HepG2 (cell line): ENCODE results near the gene ZNF282. TPM values are rescaled to one million over a fixed set of nuclear protein-coding genes. Genes with fewer than 3 reads are reported as not detected.
"Not testable (repeated sequence)": the region's sequence is repeated elsewhere in the genome, so short reads cannot be mapped to it uniquely, and the experiment has no call there.

Experiments used
- ATAC-seq: fragments of 200-7000 bp; cut with Tn5 transposase; 3 replicates; pipeline ENCODE4 v1.9.1; 2020; ENCODE audit warnings: mild to moderate bottlenecking, moderate library complexity
- BruUV-seq: library from RNA; stranded (reverse); fragments of 400-500 nt; replicated peaks from 2 replicates; lab custom pipeline; 2021; lab: Mats Ljungman, UMichigan
- CTCF ChIA-PET: fragments of 300-600 bp; formaldehyde crosslinking; extraction: SDS; loops from one replicate; lab custom pipeline; 2021; ENCODE audit warnings: low total read pairs, inconsistent platforms, low intra/inter-chr PET ratio; lab: Yijun Ruan, JAX
- POLR2A ChIA-PET: fragments of 350-600 bp; sonication (Branson Sonifier 250); formaldehyde crosslinking; loops from one replicate; lab custom pipeline; 2020; ENCODE audit warnings: antibody characterized with exemption, inconsistent platforms; lab: Yijun Ruan, JAX
- DNase-seq: peaks from one replicate; pipeline ENCODE4 v3.0.0-alpha.2; 2015; ENCODE audit warnings: low spot score
- FAIRE-seq: peaks from 3 replicates; lab custom pipeline; 2011; peaks lifted over from hg19 to GRCh38; lab: Jason Lieb, UNC
- H2AFZ ChIP-seq: one replicate; pipeline ENCODE4 v1.6.1; 2011; ENCODE audit warnings: low read length, inconsistent platforms
- H3K27ac ChIP-seq: fragments of 300-600 bp; 3 replicates; pipeline ENCODE4 v1.8.0; 2011; ENCODE audit warnings: mixed run types, mild to moderate bottlenecking, mixed read lengths, low read length, inconsistent platforms; ENCODE audit not compliant: insufficient read depth; ENCODE audit errors: extremely low read length
- H3K27me3 ChIP-seq, 2 experiments: fragments of 200-600 bp in 1 of 2; 2 replicates in 1 of 2; 3 replicates in 1 of 2; pipeline versions ENCODE4 v1.6.0 to v1.8.0; 2011; ENCODE audit warnings: low read length in 2 of 2, mild to moderate bottlenecking in 2 of 2, moderate library complexity in 2 of 2, inconsistent platforms in 1 of 2; ENCODE audit not compliant: insufficient read depth in 2 of 2, control insufficient read depth in 1 of 2
- H3K36me3 ChIP-seq, 2 experiments: fragments of 200-600 bp in 1 of 2; replicated peaks in 1 of 2; 2 replicates in 1 of 2; 3 replicates in 1 of 2; pipeline versions ENCODE4 v1.5.1 to v1.8.0; 2011; ENCODE audit warnings: low read length in 2 of 2, inconsistent platforms in 1 of 2; ENCODE audit not compliant: insufficient read depth in 2 of 2, control insufficient read depth in 1 of 2
- H3K4me1 ChIP-seq: 2 replicates; pipeline ENCODE4 v1.5.1; 2012; ENCODE audit warnings: low read length, inconsistent platforms; ENCODE audit not compliant: insufficient read depth
- H3K4me2 ChIP-seq: 2 replicates; pipeline ENCODE4 v1.6.0; 2011; ENCODE audit warnings: low read depth, low read length, inconsistent platforms
- H3K4me3 ChIP-seq, 3 experiments: fragments of 200-600 bp in 1 of 3; sonication (generic), shearing (Covaris generic) in 1 of 3; replicated peaks in 1 of 3; 2 replicates each; pipeline ENCODE4 v1.5.1; 2011 to 2016; ENCODE audit warnings: low read length in 3 of 3, inconsistent platforms in 2 of 3, low read depth in 2 of 3, mild to moderate bottlenecking in 2 of 3, control low read depth in 1 of 3, mixed read lengths in 1 of 3; ENCODE audit not compliant: insufficient read depth in 1 of 3
- H3K79me2 ChIP-seq: one replicate; pipeline ENCODE4 v1.6.1; 2011; ENCODE audit warnings: low read length, inconsistent platforms; ENCODE audit not compliant: insufficient read depth
- H3K9ac ChIP-seq: 2 replicates; pipeline ENCODE4 v1.6.0; 2011; ENCODE audit warnings: mild to moderate bottlenecking, low read depth, low read length, inconsistent platforms; ENCODE audit not compliant: insufficient read depth
- H3K9me3 ChIP-seq: 2 replicates; pipeline ENCODE4 v1.5.1; 2012; ENCODE audit warnings: mild to moderate bottlenecking, low read length
- H4K20me1 ChIP-seq: 2 replicates; pipeline ENCODE4 v1.6.0; 2011; ENCODE audit warnings: inconsistent platforms, mild to moderate bottlenecking, low read length, moderate library complexity; ENCODE audit not compliant: insufficient read depth
- AGO2 ChIP-seq: fragments of 200-400 bp; formaldehyde crosslinking; optimal IDR thresholded peaks from 2 replicates; pipeline ENCODE3; 2017; ENCODE audit warnings: mild to moderate bottlenecking, low read depth, low read length, moderate library complexity
- RBM22 ChIP-seq: fragments of 200-400 bp; formaldehyde crosslinking; optimal IDR thresholded peaks from 2 replicates; pipeline ENCODE3; 2017; ENCODE audit warnings: mild to moderate bottlenecking, low read length, moderate library complexity
- ZNF225 ChIP-seq: sonication (generic); formaldehyde crosslinking; IDR thresholded peaks from 2 replicates; pipeline ENCODE4 v1.4.0; 2020; ENCODE audit warnings: mild to moderate bottlenecking, missing genetic modification reagents
- WGBS: methylation state at CpG from one replicate; pipeline ENCODE4 v1.1.6; 2017; ENCODE audit warnings: low lambda C conversion rate; 5-methylcytosine and 5-hydroxymethylcytosine counted together
- in situ Hi-C: cut with HindIII; loops from 2 replicates; pipeline ENCODE4 v1.10.0; 2017; ENCODE audit warnings: low pct_unique_long_range_greater_than_20kb; ENCODE audit not compliant: extremely low pct_ligation_motif_present
- intact Hi-C: fragments of 100-400 bp; cut with micrococcal nuclease; formaldehyde crosslinking; loops from one replicate; pipeline ENCODE4 v1.10.0; 2022; ENCODE audit not compliant: unreplicated experiment
- polyA plus RNA-seq, 8 experiments: library from polyadenylated mRNA; depleted of rRNA in 3 of 8; stranded (reverse) in 7 of 8; unstranded in 1 of 8; fragments of >200 nt; fragmentation: Illumina TruSeq in 4 of 8; extraction: Trizol in 4 of 8; gene quantifications; 2 replicates each; pipeline versions ENCODE4 v1.2.1 to v1.2.3, GENCODE V29; 2011 to 2016; ENCODE audit warnings: low read depth in 4 of 8, missing spikeins in 1 of 8, mixed read lengths in 1 of 8; ENCODE audit not compliant: insufficient read depth in 1 of 8
- total RNA-seq, 5 experiments: library from RNA; depleted of rRNA; stranded (reverse); fragments of >200 nt; fragmentation: Illumina TruSeq; extraction: Trizol; gene quantifications; 2 replicates each; pipeline ENCODE4 v1.2.3, GENCODE V29; 2016; ENCODE audit warnings: low read depth in 1 of 5

ZNF282 gene
- total and polyA plus RNA-seq, 2 of the 13 experiments (the other 11 are each of a cell fraction or from before 2014, with no cell fraction given), result 9.1 to 20.9 TPM

- in situ Hi-C loops (no loop called here), intact Hi-C loops (no loop called here)
- Histone ChIP-seq H3K79me2 (no peaks in the 10 kb centered on the region), H2AFZ (no peak overlapping the region), H3K4me3 (no peak overlapping the region), H3K9me3 (no peaks in the 10 kb centered on the region), H3K4me1 (peaks cover 9% of the 10 kb centered on the region), H3K4me2 (no peak overlapping the region), H4K20me1 (no peaks in the 10 kb centered on the region), H3K9ac (no peak overlapping the region), H3K27ac (no peak overlapping the region), H3K36me3 (peaks cover 7 to 30% of the 10 kb centered on the region in 2 experiments; a peak in 4 of 5 replicates), H3K27me3 (no peaks in the 10 kb centered on the region)
- ATAC-seq, result no peak
- over 99% methylated on average over 18 of the region's 22 CpGs for WGBS
- ChIA-PET POLR2A (no interaction called here), CTCF (no interaction called here)
- no peak for FAIRE-seq
- TF ChIP-seq ZNF225 (CRISPR knock-in tag) (no peak), RBM22 (peak; percentile 1), AGO2 (peak; percentile 92)
- no peak for DNase-seq
- BruUV-seq, result no TSS peak
Measured at GRCh38 chr7:149225656-149226055, 30.3 kb downstream of the ZNF282 start.

- in situ Hi-C loops, H3K27ac ChIP-seq, H4K20me1 ChIP-seq, ATAC-seq, FAIRE-seq, H3K9me3 ChIP-seq, H3K4me3 ChIP-seq, H3K9ac ChIP-seq, DNase-seq, H3K27me3 ChIP-seq, H3K4me2 ChIP-seq, H3K79me2 ChIP-seq, POLR2A ChIA-PET, intact Hi-C loops, CTCF ChIA-PET, H3K4me1 ChIP-seq, H2AFZ ChIP-seq: not testable (repeated sequence)
- 93% methylated on average over 17 of the region's 17 CpGs for WGBS
- H3K36me3 ChIP-seq, result peaks cover 5 to 27% of the 10 kb centered on the region in 2 experiments; a peak in 4 of 5 replicates
- TSS peak; percentile 31 for BruUV-seq
Measured at GRCh38 chr7:149226366-149226765, 31.0 kb downstream of the ZNF282 start.
